K562 (cell line): ENCODE measurements around the gene KCNQ4. TPM values are rescaled to one million over a fixed set of nuclear protein-coding genes. Genes with fewer than 3 reads are reported as not detected.

Experiments used
- ATAC-seq: fragments of 200-7000 bp; cut with Tn5 transposase; 3 replicates; pipeline ENCODE4 v1.9.1; 2020; ENCODE audit warnings: moderate library complexity
- BruUV-seq: library from RNA; stranded (reverse); fragments of 400-500 nt; replicated peaks from 2 replicates; lab custom pipeline; 2021; lab: Mats Ljungman, UMichigan
- CTCF ChIA-PET: fragments of 300-600 bp; formaldehyde crosslinking; extraction: SDS; loops from one replicate; lab custom pipeline; 2021; ENCODE audit warnings: low intra/inter-chr PET ratio; lab: Yijun Ruan, JAX
- POLR2A ChIA-PET: fragments of 300-600, 350-650 bp; sonication (Branson Sonifier 250); formaldehyde crosslinking; extraction: SDS; loops from one replicate; lab custom pipeline; 2021; ENCODE audit warnings: antibody characterized with exemption, inconsistent platforms; lab: Yijun Ruan, JAX
- DNase-seq, 4 experiments: peaks; one replicate each; pipeline versions ENCODE4 v3.0.0 to v3.0.0-alpha.2; 2011 to 2018; ENCODE audit warnings: low spot score in 3 of 4, mixed read lengths in 3 of 4; ENCODE audit errors: extremely low read depth in 1 of 4
- FAIRE-seq: peaks from 2 replicates; lab custom pipeline; 2011; peaks lifted over from hg19 to GRCh38; lab: Jason Lieb, UNC
- H2AFZ ChIP-seq: 2 replicates; pipeline ENCODE4 v1.6.0; 2011; ENCODE audit warnings: low read depth, low read length, control low read depth, inconsistent platforms
- H3K27ac ChIP-seq: fragments of 200-600 bp; 3 replicates; pipeline ENCODE4 v1.8.0; 2011; ENCODE audit warnings: low read depth, mild to moderate bottlenecking, control low read depth, inconsistent platforms, low read length, moderate library complexity, mixed read lengths; ENCODE audit errors: extremely low read depth
- H3K27me3 ChIP-seq, 2 experiments: fragments of 300-600 bp in 1 of 2; 2 replicates in 1 of 2; 3 replicates in 1 of 2; pipeline versions ENCODE4 v1.6.0 to v1.8.0; 2011; ENCODE audit warnings: inconsistent platforms in 2 of 2, low read length in 2 of 2, mild to moderate bottlenecking in 1 of 2, mixed read lengths in 1 of 2, moderate library complexity in 1 of 2; ENCODE audit not compliant: control insufficient read depth in 2 of 2, insufficient read depth in 2 of 2
- H3K36me3 ChIP-seq: fragments of 300-600 bp; 3 replicates; pipeline ENCODE4 v1.8.0; 2011; ENCODE audit warnings: mild to moderate bottlenecking, low read length, inconsistent platforms; ENCODE audit not compliant: control insufficient read depth, insufficient read depth
- H3K4me1 ChIP-seq, 2 experiments: fragments of 200-600 bp in 1 of 2; replicated peaks in 1 of 2; 2 replicates in 1 of 2; 3 replicates in 1 of 2; pipeline versions ENCODE4 v1.5.1 to v1.8.0; 2011; ENCODE audit warnings: inconsistent platforms in 2 of 2, low read length in 2 of 2, mild to moderate bottlenecking in 1 of 2, mixed read lengths in 1 of 2, moderate library complexity in 1 of 2; ENCODE audit not compliant: control insufficient read depth in 2 of 2, insufficient read depth in 2 of 2
- H3K4me2 ChIP-seq: 2 replicates; pipeline ENCODE4 v1.6.1; 2011; ENCODE audit warnings: low read length, control low read depth, inconsistent platforms, mixed read lengths; ENCODE audit not compliant: insufficient read depth
- H3K4me3 ChIP-seq: fragments of 200-600 bp; sonication (generic), shearing (Covaris generic); 2 replicates; pipeline ENCODE4 v1.5.1; 2016; ENCODE audit warnings: control low read depth, inconsistent platforms
- H3K79me2 ChIP-seq: fragments of 200-600 bp; 3 replicates; pipeline ENCODE4 v1.8.0; 2011; ENCODE audit warnings: low read length, inconsistent platforms; ENCODE audit not compliant: control insufficient read depth, insufficient read depth
- H3K9ac ChIP-seq, 2 experiments: 2 replicates each; pipeline versions ENCODE4 v1.6.0 to v1.6.1; 2011; ENCODE audit warnings: low read depth in 2 of 2, low read length in 2 of 2, control low read depth in 1 of 2, inconsistent platforms in 1 of 2, mild to moderate bottlenecking in 1 of 2, mixed read lengths in 1 of 2; ENCODE audit not compliant: insufficient read depth in 1 of 2
- H3K9me1 ChIP-seq: one replicate; pipeline ENCODE4 v1.6.0; 2011; ENCODE audit warnings: inconsistent platforms, mild to moderate bottlenecking, low read length, moderate library complexity; ENCODE audit not compliant: control insufficient read depth, insufficient read depth
- H3K9me3 ChIP-seq: replicated peaks from 2 replicates; pipeline ENCODE4 v1.5.1; 2011; ENCODE audit warnings: low read depth, low read length, inconsistent platforms; ENCODE audit not compliant: control insufficient read depth, insufficient read depth
- H4K20me1 ChIP-seq: replicated peaks from 2 replicates; pipeline ENCODE4 v1.6.1; 2011; ENCODE audit warnings: low read length, inconsistent platforms, mixed read lengths; ENCODE audit not compliant: control insufficient read depth, insufficient read depth
- ARID3B ChIP-seq: fragments of 250-450 bp; sonication (Bioruptor Pico); IDR thresholded peaks from 2 replicates; pipeline ENCODE4 v1.4.0; 2020; ENCODE audit warnings: borderline replicate concordance
- ARID4B ChIP-seq: sonication (generic); formaldehyde crosslinking; IDR thresholded peaks from 2 replicates; pipeline ENCODE4 v1.8.0; 2022; ENCODE audit warnings: mild to moderate bottlenecking, missing genetic modification reagents
- E2F6 ChIP-seq, 2 experiments: IDR thresholded peaks; 2 replicates each; pipeline ENCODE4 v1.6.1; 2011; ENCODE audit warnings: borderline replicate concordance in 1 of 2, control low read depth in 1 of 2, low read depth in 1 of 2, low read length in 1 of 2, mild to moderate bottlenecking in 1 of 2, mixed read lengths in 1 of 2, moderate library complexity in 1 of 2; ENCODE audit not compliant: insufficient read depth in 1 of 2, insufficient read length in 1 of 2, poor library complexity in 1 of 2, severe bottlenecking in 1 of 2; ENCODE audit errors: extremely low read depth in 1 of 2
- GATAD2B ChIP-seq: fragments of 450-650 bp; IDR thresholded peaks from 2 replicates; pipeline ENCODE4 v1.6.1; 2017; ENCODE audit warnings: mild to moderate bottlenecking, borderline replicate concordance
- MEF2D ChIP-seq: conservative IDR thresholded peaks from 2 replicates; pipeline ENCODE4 v1.6.1; 2016; ENCODE audit warnings: low read depth, missing genetic modification characterization, missing compliant biosample characterization
- NUFIP1 ChIP-seq: fragments of 450-650 bp; IDR thresholded peaks from 2 replicates; pipeline ENCODE4 v1.6.1; 2018; ENCODE audit not compliant: partially characterized antibody
- PBX2 ChIP-seq, 2 experiments: IDR thresholded peaks in 1 of 2; conservative IDR thresholded peaks in 1 of 2; 2 replicates each; pipeline ENCODE4 v1.6.1; 2016; ENCODE audit warnings: low read depth in 2 of 2, mild to moderate bottlenecking in 1 of 2, missing compliant biosample characterization in 1 of 2, missing genetic modification characterization in 1 of 2, moderate library complexity in 1 of 2
- ZNF197 ChIP-seq: fragments of 200-800 bp; sonication (Bioruptor generic); IDR thresholded peaks from 2 replicates; pipeline ENCODE4 v1.6.1; 2016; ENCODE audit warnings: low read depth, missing genetic modification characterization, missing compliant biosample characterization
- ZNF324 ChIP-seq: fragments of 250-450 bp; sonication (Bioruptor Pico); IDR thresholded peaks from 2 replicates; pipeline ENCODE4 v1.4.0; 2020; ENCODE audit warnings: mild to moderate bottlenecking
- WGBS: fragments of 100-300 bp; shearing (Covaris generic); methylation state at CpG from one replicate; pipeline ENCODE4 v1.1.6; 2016; ENCODE audit warnings: low coverage, mixed read lengths; ENCODE audit not compliant: insufficient coverage; ENCODE audit errors: missing lambda C conversion rate; 5-methylcytosine and 5-hydroxymethylcytosine counted together
- in situ Hi-C: fragments of 300-500 bp; cut with MboI; formaldehyde crosslinking; loops from 4 replicates; pipeline ENCODE4 v1.15.0; 2018; ENCODE audit warnings: inconsistent platforms, mixed read lengths
- intact Hi-C: fragments of 100-400 bp; cut with micrococcal nuclease; formaldehyde crosslinking; loops from 2 replicates; pipeline ENCODE4 v1.14.2; 2022
- polyA plus RNA-seq, 8 experiments: library from polyadenylated mRNA; depleted of rRNA in 4 of 8; stranded (reverse) in 5 of 8; unstranded in 3 of 8; fragments of >200 nt; fragmentation: Nextera tagmentation in 2 of 8; fragmentation: Illumina TruSeq in 1 of 8; extraction: Ambion mirVana in 2 of 8; extraction: Trizol in 1 of 8; gene quantifications; 2 replicates each; pipeline versions ENCODE4 v1.2.1 to v1.2.3, GENCODE V29; 2011 to 2014; ENCODE audit warnings: inconsistent platforms in 1 of 8, missing spikeins in 1 of 8
- total RNA-seq, 7 experiments: library from RNA; depleted of rRNA in 6 of 7; stranded (reverse); fragments of >200 nt in 6 of 7; fragmentation: Illumina TruSeq in 2 of 7; extraction: Trizol in 2 of 7; gene quantifications; 2 replicates each; pipeline versions ENCODE4 v1.2.1 to v1.2.3, GENCODE V29; 2011 to 2021; ENCODE audit warnings: low replicate concordance in 1 of 7

Gene KCNQ4
- total and polyA plus RNA-seq, 9 of the 15 experiments (the other 6 are each of a cell fraction or from before 2014, with no cell fraction given), result 0.07 to 4.1 (median 0.79) TPM

- WGBS, result 86% methylated on average over 7 of the region's 7 CpGs
- CTCF ChIA-PET, result no interaction called here
- no peak overlapping the region for H3K9ac ChIP-seq
- TF ChIP-seq E2F6 (IDR thresholded peaks at IDR 0.05; ENCODE audit: borderline replicate concordance in 1 of 2, extremely low read depth in 1 of 2, insufficient read depth in 1 of 2, insufficient read length in 1 of 2, low read depth in 1 of 2, low read length in 1 of 2, poor library complexity in 1 of 2, severe bottlenecking in 1 of 2) (no peak), ZNF197 (CRISPR knock-in tag) (no peak), NUFIP1 (no peak), GATAD2B (no peak), MEF2D (tag) (no peak), ARID4B (CRISPR knock-in tag) (no peak), PBX2 (CRISPR knock-in tag; IDR thresholded peaks at IDR 0.05; ENCODE audit: low read depth) (no peak), PBX2 (tag; conservative IDR thresholded peaks at IDR 0.05; ENCODE audit: low read depth) (no peak), ZNF324 (CRISPR knock-in tag) (no peak), ARID3B (CRISPR knock-in tag) (no peak)
These were observed 15.2 kb upstream of the KCNQ4 start for GRCh38 chr1:40768146-40768990.

More at GRCh38 chr1:40768146-40768990, 15.2 kb upstream of the KCNQ4 start:
- FAIRE-seq (no peak), DNase-seq (no peak), ATAC-seq (no peak)
- H3K36me3 ChIP-seq, result peaks cover 80% of the 10 kb centered on the region
- H3K4me3 ChIP-seq, result no peak overlapping the region
- H3K9me3 ChIP-seq, result no peaks in the 10 kb centered on the region
- BruUV-seq, result no TSS peak
- POLR2A ChIA-PET, result interaction anchor here (1.4 kb wide), 1 partner anchor 15 kb away, joined by 3 read pairs; no protein-coding TSS in a partner anchor
- no peak overlapping the region for H3K27ac ChIP-seq
- no peak overlapping the region for H3K4me2 ChIP-seq
- intact Hi-C loops (no loop called here), in situ Hi-C loops (no loop called here)
- H3K9me1 ChIP-seq, result no peaks in the 10 kb centered on the region
- H2AFZ ChIP-seq, result no peak overlapping the region
- H3K27me3 ChIP-seq, result no peaks in the 10 kb centered on the region
- no peaks in the 10 kb centered on the region for H4K20me1 ChIP-seq
- H3K4me1 ChIP-seq, result no peaks in the 10 kb centered on the region
- no peaks in the 10 kb centered on the region for H3K79me2 ChIP-seq
